CD14-positive monocyte (primary cell): ENCODE measurements around the gene TUBB. TPM values are rescaled to one million over a fixed set of nuclear protein-coding genes. Genes with fewer than 3 reads are reported as not detected.

Source experiments
- DNase-seq, 3 donors: peaks; one replicate each; pipeline ENCODE4 v3.0.0-alpha.2; 2011 to 2022
- H2AFZ ChIP-seq: 2 replicates; pipeline ENCODE4 v1.6.0; 2012; ENCODE audit warnings: mild to moderate bottlenecking, low read depth, low read length, inconsistent platforms; ENCODE audit not compliant: insufficient read depth, poor library complexity, severe bottlenecking
- H3K27ac ChIP-seq, 2 donors: 1 replicate in 1 of 2; 2 replicates in 1 of 2; pipeline ENCODE4 v1.5.1; 2012 to 2013; ENCODE audit warnings: low read length in 2 of 2, control low read depth in 1 of 2, inconsistent platforms in 1 of 2, low read depth in 1 of 2, mild to moderate bottlenecking in 1 of 2
- H3K27me3 ChIP-seq, 2 donors: one replicate each; pipeline versions ENCODE4 v1.6.0 to v1.6.1; 2011 to 2013; ENCODE audit warnings: low read length in 2 of 2; ENCODE audit not compliant: control insufficient read depth in 2 of 2, insufficient read depth in 2 of 2
- H3K36me3 ChIP-seq, 2 donors: replicated peaks in 1 of 2; 1 replicate in 1 of 2; 2 replicates in 1 of 2; pipeline versions ENCODE4 v1.5.1 to v1.6.1; 2012 to 2013; ENCODE audit warnings: low read length in 2 of 2, control low read depth in 1 of 2, inconsistent platforms in 1 of 2, mild to moderate bottlenecking in 1 of 2; ENCODE audit not compliant: insufficient read depth in 2 of 2, control insufficient read depth in 1 of 2
- H3K4me1 ChIP-seq, 2 donors: 1 replicate in 1 of 2; 2 replicates in 1 of 2; pipeline versions ENCODE4 v1.5.1 to v1.6.1; 2012 to 2013; ENCODE audit warnings: low read length in 2 of 2, control low read depth in 1 of 2, inconsistent platforms in 1 of 2, mild to moderate bottlenecking in 1 of 2, moderate library complexity in 1 of 2; ENCODE audit not compliant: insufficient read depth in 2 of 2, control insufficient read depth in 1 of 2
- H3K4me2 ChIP-seq: replicated peaks from 2 replicates; pipeline ENCODE3; 2012; ENCODE audit warnings: low read length, moderate library complexity, mild to moderate bottlenecking; ENCODE audit not compliant: poor library complexity, severe bottlenecking; ENCODE audit errors: extremely low read depth
- H3K4me3 ChIP-seq, 3 experiments: fragments of 200-600 bp in 1 of 3; sonication (generic) in 1 of 3; replicated peaks in 1 of 3; 1 replicate in 2 of 3; 2 replicates in 1 of 3; pipeline ENCODE4 v1.5.1; 2011 to 2013; ENCODE audit warnings: low read length in 3 of 3, mild to moderate bottlenecking in 3 of 3, control low read depth in 2 of 3, low read depth in 2 of 3, inconsistent platforms in 1 of 3, moderate library complexity in 1 of 3
- H3K79me2 ChIP-seq: 2 replicates; pipeline ENCODE4 v1.6.0; 2012; ENCODE audit warnings: mild to moderate bottlenecking, control low read depth, inconsistent platforms, low read length, moderate library complexity; ENCODE audit not compliant: insufficient read depth
- H3K9ac ChIP-seq: 2 replicates; pipeline ENCODE4 v1.6.0; 2017; ENCODE audit warnings: low read length, mild to moderate bottlenecking; ENCODE audit not compliant: insufficient read depth, poor library complexity, severe bottlenecking
- H3K9me3 ChIP-seq, 2 donors: replicated peaks in 1 of 2; 1 replicate in 1 of 2; 2 replicates in 1 of 2; pipeline versions ENCODE4 v1.5.1 to v1.6.1; 2012 to 2013; ENCODE audit warnings: low read length in 2 of 2, control low read depth in 1 of 2; ENCODE audit not compliant: control insufficient read depth in 1 of 2, insufficient read depth in 1 of 2
- H4K20me1 ChIP-seq: 2 replicates; pipeline ENCODE4 v1.6.0; 2012; ENCODE audit warnings: mild to moderate bottlenecking, low read length, control low read depth, moderate library complexity; ENCODE audit not compliant: insufficient read depth
- H3K27ac Mint-ChIP-seq, 7 donors: one replicate each; pipeline ENCODE4 v1.8.0; 2020; ENCODE audit warnings: mild to moderate bottlenecking in 7 of 7, mixed read lengths in 7 of 7, moderate library complexity in 6 of 7, inconsistent platforms in 2 of 7
- H3K27me3 Mint-ChIP-seq, 3 donors: one replicate each; pipeline ENCODE4 v1.8.0; 2021 to 2022; ENCODE audit warnings: low read depth in 3 of 3, mild to moderate bottlenecking in 3 of 3, mixed read lengths in 3 of 3, moderate library complexity in 3 of 3, inconsistent platforms in 1 of 3
- H3K36me3 Mint-ChIP-seq, 2 donors: one replicate each; pipeline ENCODE4 v1.8.0; 2020; ENCODE audit warnings: mixed read lengths in 2 of 2, inconsistent platforms in 1 of 2, mild to moderate bottlenecking in 1 of 2
- H3K4me1 Mint-ChIP-seq: one replicate; pipeline ENCODE4 v1.8.0; 2020; ENCODE audit warnings: mild to moderate bottlenecking, mixed read lengths
- H3K4me3 Mint-ChIP-seq, 2 donors: one replicate each; pipeline ENCODE4 v1.8.0; 2020; ENCODE audit warnings: mild to moderate bottlenecking in 2 of 2, mixed read lengths in 2 of 2, moderate library complexity in 1 of 2
- H3K9me3 Mint-ChIP-seq, 7 donors: one replicate each; pipeline ENCODE4 v1.8.0; 2020 to 2022; ENCODE audit warnings: mixed read lengths in 7 of 7, mild to moderate bottlenecking in 6 of 7, moderate library complexity in 6 of 7, inconsistent platforms in 2 of 7
- WGBS: methylation state at CpG from one replicate; pipeline ENCODE4 v1.1.5; 2013; ENCODE audit warnings: missing lambda C conversion rate; ENCODE audit not compliant: insufficient coverage; 5-methylcytosine and 5-hydroxymethylcytosine counted together
- intact Hi-C, 2 donors: fragments of 100-400 bp; cut with micrococcal nuclease; formaldehyde crosslinking; loops; one replicate each; pipeline versions ENCODE4 v1.15.0 to v1.15.1; 2023
- polyA plus RNA-seq, 3 donors: library from polyadenylated mRNA; depleted of rRNA in 1 of 3; unstranded in 2 of 3; stranded (reverse) in 1 of 3; fragments of 300-500 nt in 2 of 3; fragments of >200 nt in 1 of 3; fragmentation: Illumina TruSeq in 2 of 3; gene quantifications; 1 replicate in 2 of 3; 2 replicates in 1 of 3; pipeline ENCODE4 v1.2.3, GENCODE V29; 2012 to 2021
- TF ChIP-seq, protein P1 (sequence below): fragments of 200-600 bp; IDR thresholded peaks from one replicate; pipeline ENCODE4 v1.8.0; 2022; ENCODE audit warnings: antibody characterized with exemption, mild to moderate bottlenecking

TUBB gene
- polyA plus RNA-seq, 3 donors: 48.4 to 130 (median 57.0) TPM

DNA sequence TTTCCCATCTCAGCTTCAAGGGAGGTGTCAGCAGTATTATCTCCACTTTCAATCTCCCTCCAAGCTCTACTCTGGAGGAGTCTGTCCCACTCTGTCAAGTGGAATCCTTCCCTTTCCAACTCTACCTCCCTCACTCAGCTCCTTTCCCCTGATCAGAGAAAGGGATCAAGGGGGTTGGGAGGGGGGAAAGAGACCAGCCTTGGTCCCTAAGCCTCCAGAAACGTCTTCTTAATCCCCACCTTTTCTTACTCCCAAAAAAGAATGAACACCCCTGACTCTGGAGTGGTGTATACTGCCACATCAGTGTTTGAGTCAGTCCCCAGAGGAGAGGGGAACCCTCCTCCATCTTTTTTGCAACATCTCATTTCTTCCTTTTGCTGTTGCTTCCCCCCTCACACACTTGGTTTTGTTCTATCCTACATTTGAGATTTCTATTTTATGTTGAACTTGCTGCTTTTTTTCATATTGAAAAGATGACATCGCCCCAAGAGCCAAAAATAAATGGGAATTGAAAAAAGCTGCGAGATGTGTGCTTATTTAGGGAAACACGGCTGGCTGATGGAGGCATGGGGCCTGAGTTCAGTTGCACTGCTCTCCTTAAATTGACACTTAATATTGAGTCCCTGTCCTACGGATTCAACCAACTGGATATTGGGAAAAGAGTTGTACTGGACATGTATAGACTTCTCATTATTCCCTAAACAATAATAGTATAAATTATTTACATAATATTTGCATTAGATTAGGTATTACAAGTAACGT lies 4.9 kb downstream of the TUBB start:
- Histone ChIP-seq H3K9me3 (no peaks in the 10 kb centered on the region), H3K79me2 (peaks cover 61% of the 10 kb centered on the region), H3K4me2 (no peak overlapping the region), H3K36me3 (peaks cover 48 to 74% of the 10 kb centered on the region in 2 donors), H3K27ac (no peak overlapping the region), H3K4me1 (peaks cover 19 to 34% of the 10 kb centered on the region in 2 donors), H3K27me3 (no peaks in the 10 kb centered on the region), H2AFZ (no peak overlapping the region), H3K4me3 (no peak overlapping the region), H4K20me1 (peaks cover 74% of the 10 kb centered on the region), H3K9ac (no peak overlapping the region)
- H3K4me3 Mint-ChIP-seq: no peak overlapping the region
- H3K9me3 Mint-ChIP-seq: no peaks in the 10 kb centered on the region
- WGBS: no CpG with 5 or more reads among the region's 6 CpGs
- TF ChIP-seq, protein P1, sequence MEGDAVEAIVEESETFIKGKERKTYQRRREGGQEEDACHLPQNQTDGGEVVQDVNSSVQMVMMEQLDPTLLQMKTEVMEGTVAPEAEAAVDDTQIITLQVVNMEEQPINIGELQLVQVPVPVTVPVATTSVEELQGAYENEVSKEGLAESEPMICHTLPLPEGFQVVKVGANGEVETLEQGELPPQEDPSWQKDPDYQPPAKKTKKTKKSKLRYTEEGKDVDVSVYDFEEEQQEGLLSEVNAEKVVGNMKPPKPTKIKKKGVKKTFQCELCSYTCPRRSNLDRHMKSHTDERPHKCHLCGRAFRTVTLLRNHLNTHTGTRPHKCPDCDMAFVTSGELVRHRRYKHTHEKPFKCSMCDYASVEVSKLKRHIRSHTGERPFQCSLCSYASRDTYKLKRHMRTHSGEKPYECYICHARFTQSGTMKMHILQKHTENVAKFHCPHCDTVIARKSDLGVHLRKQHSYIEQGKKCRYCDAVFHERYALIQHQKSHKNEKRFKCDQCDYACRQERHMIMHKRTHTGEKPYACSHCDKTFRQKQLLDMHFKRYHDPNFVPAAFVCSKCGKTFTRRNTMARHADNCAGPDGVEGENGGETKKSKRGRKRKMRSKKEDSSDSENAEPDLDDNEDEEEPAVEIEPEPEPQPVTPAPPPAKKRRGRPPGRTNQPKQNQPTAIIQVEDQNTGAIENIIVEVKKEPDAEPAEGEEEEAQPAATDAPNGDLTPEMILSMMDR: no peak
- H3K4me1 Mint-ChIP-seq: peaks cover 30% of the 10 kb centered on the region
- H3K27ac Mint-ChIP-seq: peak overlapping the region; percentile 2 to 86 (median 44)
- peaks cover 0 to 2% (median 0%) of the 10 kb centered on the region in 3 donors for H3K27me3 Mint-ChIP-seq
- peaks cover 47 to 71% of the 10 kb centered on the region in 2 donors for H3K36me3 Mint-ChIP-seq
- intact Hi-C loops: loop anchor here (5.0 to 10.0 kb wide), 3 partner anchors 108 to 243 kb away; partner anchors contain the start of genes HLA-E (in 1 of the 2), MRPS18B (in 1 of the 2) and PPP1R10 (in 1 of the 2)
- DNase-seq: no peak

DNA sequence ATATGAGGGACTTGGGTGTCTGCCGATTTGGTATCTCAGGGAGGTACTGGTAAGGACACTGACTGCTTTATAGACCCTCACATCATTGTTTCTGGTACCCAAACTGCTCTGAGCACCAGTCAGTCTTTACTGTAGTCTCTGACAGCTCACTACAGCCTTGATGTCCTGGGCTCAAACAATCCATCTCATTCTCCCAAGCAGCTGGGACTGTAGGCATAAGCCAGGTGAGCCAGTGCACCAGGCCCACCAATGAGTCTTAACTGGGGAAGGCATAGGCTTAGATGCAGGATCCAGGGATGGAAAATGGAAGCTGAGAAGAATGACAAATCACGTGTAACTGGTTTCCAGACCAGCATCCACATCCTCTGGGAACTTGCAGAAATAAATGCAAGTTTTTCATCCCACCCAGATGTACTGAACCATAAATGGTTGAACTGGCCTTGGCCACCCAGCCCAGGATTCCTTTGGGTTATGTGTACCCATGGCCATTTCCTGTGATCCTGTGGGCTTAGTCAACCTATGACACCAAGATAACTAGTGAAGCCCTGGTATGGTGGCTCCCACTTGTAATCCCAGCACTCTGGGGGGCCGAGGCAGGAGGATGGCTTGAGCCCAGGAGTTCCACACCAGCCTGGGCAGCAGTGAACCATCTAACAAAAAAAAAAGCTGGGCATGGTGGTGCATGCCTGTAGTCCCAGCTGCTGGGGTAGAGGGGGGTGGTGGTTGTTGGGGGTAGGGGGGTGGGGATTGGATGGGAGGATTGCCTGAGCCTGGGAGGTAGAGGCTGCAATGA lies 5.8 kb downstream of the TUBB start:
- Histone ChIP-seq H3K4me1 (peaks cover 28 to 42% of the 10 kb centered on the region in 2 donors), H3K79me2 (peaks cover 59% of the 10 kb centered on the region), H3K27ac (peak overlapping the region in 1 of 2 donors; percentile 21), H3K9me3 (no peaks in the 10 kb centered on the region), H4K20me1 (peaks cover 81% of the 10 kb centered on the region), H3K4me2 (no peak overlapping the region), H3K9ac (no peak overlapping the region), H3K4me3 (no peak overlapping the region), H3K36me3 (peaks cover 48 to 78% of the 10 kb centered on the region in 2 donors), H3K27me3 (no peaks in the 10 kb centered on the region), H2AFZ (no peak overlapping the region)
- H3K4me3 Mint-ChIP-seq: no peak overlapping the region
- no peaks in the 10 kb centered on the region for H3K9me3 Mint-ChIP-seq
- peaks cover 38% of the 10 kb centered on the region for H3K4me1 Mint-ChIP-seq
- peaks cover 0 to 2% (median 0%) of the 10 kb centered on the region in 3 donors for H3K27me3 Mint-ChIP-seq
- WGBS: 90% methylated on average over 1 of the region's 3 CpGs
- intact Hi-C loops: loop anchor here in 1 of 2 donors (10.0 kb wide), 1 partner anchor 241 kb away; the partner anchor contains the start of gene HLA-E
- TF ChIP-seq, protein P1: no peak
- DNase-seq: no peak
- H3K36me3 Mint-ChIP-seq: peaks cover 52 to 76% of the 10 kb centered on the region in 2 donors
- H3K27ac Mint-ChIP-seq: peak overlapping the region in 1 of 7 donors; percentile 63
